ENCODE results near the gene STMP1. TPM values are rescaled to one million over a fixed set of nuclear protein-coding genes. Genes with fewer than 3 reads are reported as not detected.

The STMP1 gene
- total RNA-seq, 1 experiment from 2014 or later = 33.6 TPM

DNA sequence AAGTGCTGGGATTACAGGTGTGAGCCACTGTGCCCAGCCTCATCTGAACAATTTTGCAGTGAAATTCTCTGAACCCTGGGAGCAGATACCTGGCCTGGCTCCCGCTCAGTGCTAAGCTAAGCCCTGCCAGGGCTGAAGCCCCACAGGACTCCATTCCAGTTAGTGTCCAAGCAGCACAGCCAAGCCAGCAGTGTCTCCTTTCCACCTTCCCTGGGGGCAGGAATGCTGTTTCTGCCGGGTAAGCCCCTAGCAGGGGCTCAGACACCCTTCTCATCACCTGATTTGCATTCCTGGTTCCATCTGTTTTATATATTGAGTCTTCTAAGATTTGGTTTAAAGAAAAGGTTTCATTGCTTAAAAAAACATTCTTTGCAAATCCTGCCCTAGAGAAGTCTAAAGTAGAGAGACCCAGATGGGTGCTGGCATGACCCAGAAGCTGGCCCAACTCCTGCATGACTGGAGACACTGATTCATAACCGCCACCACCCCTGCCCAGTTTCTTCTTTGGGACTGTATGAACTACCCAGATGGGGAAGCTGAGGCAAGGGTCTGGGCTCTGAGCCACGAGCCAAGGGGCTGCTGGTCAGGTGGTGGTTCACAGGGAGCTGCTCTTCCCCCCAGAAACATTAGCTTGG lies 51.6 kb downstream of the STMP1 start:
- H3K4me1 Mint-ChIP-seq (ENCODE audit: insufficient read depth, unreplicated experiment) = no peaks in the 10 kb centered on the region
- H3K27me3 Mint-ChIP-seq (ENCODE audit: insufficient read depth, unreplicated experiment) = no peaks in the 10 kb centered on the region
- ChIA-PET POLR2A (interaction anchor here (0.6 to 2.1 kb wide), 4 partner anchors 9 to 51 kb away, joined by 3 to 13 read pairs (median 4); partner anchors contain the start of genes SLC13A4 and STMP1), CTCF (interaction anchor here (0.6 to 3.7 kb wide), 7 partner anchors 12 to 94 kb away, joined by 3 to 18 read pairs (median 3); no protein-coding TSS in a partner anchor)
- intact Hi-C loops (cut with micrococcal nuclease) = loop anchor here (5.0 kb wide), 2 partner anchors 33 to 37 kb away; partner anchors contain the start of gene FAM180A
- no peaks in the 10 kb centered on the region for H3K36me3 Mint-ChIP-seq (ENCODE audit: insufficient read depth, unreplicated experiment)
- no peak overlapping the region for H3K27ac Mint-ChIP-seq (ENCODE audit: low read depth, unreplicated experiment)
- H3K4me3 Mint-ChIP-seq (ENCODE audit: unreplicated experiment) = no peak overlapping the region
- TF ChIP-seq, protein P1, sequence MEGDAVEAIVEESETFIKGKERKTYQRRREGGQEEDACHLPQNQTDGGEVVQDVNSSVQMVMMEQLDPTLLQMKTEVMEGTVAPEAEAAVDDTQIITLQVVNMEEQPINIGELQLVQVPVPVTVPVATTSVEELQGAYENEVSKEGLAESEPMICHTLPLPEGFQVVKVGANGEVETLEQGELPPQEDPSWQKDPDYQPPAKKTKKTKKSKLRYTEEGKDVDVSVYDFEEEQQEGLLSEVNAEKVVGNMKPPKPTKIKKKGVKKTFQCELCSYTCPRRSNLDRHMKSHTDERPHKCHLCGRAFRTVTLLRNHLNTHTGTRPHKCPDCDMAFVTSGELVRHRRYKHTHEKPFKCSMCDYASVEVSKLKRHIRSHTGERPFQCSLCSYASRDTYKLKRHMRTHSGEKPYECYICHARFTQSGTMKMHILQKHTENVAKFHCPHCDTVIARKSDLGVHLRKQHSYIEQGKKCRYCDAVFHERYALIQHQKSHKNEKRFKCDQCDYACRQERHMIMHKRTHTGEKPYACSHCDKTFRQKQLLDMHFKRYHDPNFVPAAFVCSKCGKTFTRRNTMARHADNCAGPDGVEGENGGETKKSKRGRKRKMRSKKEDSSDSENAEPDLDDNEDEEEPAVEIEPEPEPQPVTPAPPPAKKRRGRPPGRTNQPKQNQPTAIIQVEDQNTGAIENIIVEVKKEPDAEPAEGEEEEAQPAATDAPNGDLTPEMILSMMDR (IDR thresholded peaks at IDR 0.05; ENCODE audit: unreplicated experiment) = no peak
- no peaks in the 10 kb centered on the region for H3K9me3 Mint-ChIP-seq (ENCODE audit: unreplicated experiment)
- peak; percentile 47 for DNase-seq (ENCODE audit: unreplicated experiment)
- BruUV-seq (replicated peaks) = no TSS peak

DNA sequence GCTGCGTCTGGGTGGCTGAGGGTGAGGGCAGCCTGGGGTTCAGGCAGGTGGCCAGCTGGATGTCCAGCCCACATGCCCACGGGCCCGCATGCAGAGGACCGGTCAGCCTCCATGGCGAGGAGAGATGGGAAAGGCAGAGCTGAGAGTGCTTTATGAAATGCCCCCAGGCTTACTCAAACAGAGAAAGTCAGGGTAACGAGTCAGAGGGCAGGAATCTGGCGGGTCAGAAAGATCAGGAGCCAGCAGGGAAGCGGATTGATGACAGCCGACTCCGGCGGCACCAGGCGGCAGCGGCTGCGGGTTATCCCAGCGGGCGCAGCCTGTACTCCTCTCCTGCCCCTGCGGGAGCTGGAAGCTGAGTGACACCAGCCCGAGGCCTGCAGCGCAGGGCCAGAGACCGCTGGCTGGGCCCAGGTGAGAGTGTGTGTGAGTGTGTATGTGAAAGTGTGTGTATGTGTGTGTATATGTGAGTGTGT lies 52.3 kb downstream of the STMP1 start:
- Mint-ChIP-seq H3K4me3 (ENCODE audit: unreplicated experiment) (no peak overlapping the region), H3K4me1 (ENCODE audit: insufficient read depth, unreplicated experiment) (no peaks in the 10 kb centered on the region), H3K27me3 (ENCODE audit: insufficient read depth, unreplicated experiment) (no peaks in the 10 kb centered on the region), H3K27ac (ENCODE audit: low read depth, unreplicated experiment) (no peak overlapping the region), H3K36me3 (ENCODE audit: insufficient read depth, unreplicated experiment) (no peaks in the 10 kb centered on the region), H3K9me3 (ENCODE audit: unreplicated experiment) (no peaks in the 10 kb centered on the region)
- peak; percentile 84 for DNase-seq (ENCODE audit: unreplicated experiment)
- BruUV-seq (replicated peaks) = no TSS peak
- ChIA-PET CTCF (interaction anchor here (0.6 to 3.7 kb wide), 7 partner anchors 11 to 93 kb away, joined by 3 to 18 read pairs (median 3); no protein-coding TSS in a partner anchor), POLR2A (interaction anchor here (0.6 to 2.1 kb wide), 4 partner anchors 9 to 52 kb away, joined by 3 to 13 read pairs (median 4); partner anchors contain the start of genes SLC13A4 and STMP1)
- intact Hi-C loops (cut with micrococcal nuclease) = loop anchor here (5.0 kb wide), 2 partner anchors 33 to 37 kb away; partner anchors contain the start of gene FAM180A
- TF ChIP-seq, protein P1 (IDR thresholded peaks at IDR 0.05; ENCODE audit: unreplicated experiment) = no peak

DNA sequence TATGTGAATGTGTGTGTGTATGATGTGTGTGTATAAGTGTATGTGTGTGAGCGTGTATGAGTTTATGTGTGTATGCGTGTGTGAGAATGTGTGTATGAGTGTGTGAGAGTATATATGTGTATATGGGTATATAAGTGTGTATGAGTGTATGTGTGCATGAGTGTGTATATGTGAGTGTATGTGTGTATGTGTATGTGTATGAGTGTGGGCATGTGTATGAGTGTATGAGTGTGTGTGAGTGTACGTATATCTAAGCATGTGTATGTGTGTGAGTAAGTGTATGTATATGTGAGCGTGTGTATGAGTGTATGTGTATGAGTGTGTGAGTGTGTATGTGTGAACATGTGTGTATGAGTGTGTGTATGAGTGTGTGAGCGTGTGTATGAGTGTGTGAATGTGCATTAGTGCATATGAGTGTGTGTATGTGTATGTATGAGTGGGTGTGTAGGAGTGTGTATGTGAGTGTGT lies 52.8 kb downstream of the STMP1 start:
- H3K27me3 Mint-ChIP-seq (ENCODE audit: insufficient read depth, unreplicated experiment) = no peaks in the 10 kb centered on the region
- POLR2A ChIA-PET = interaction anchor here (1.2 to 2.1 kb wide), 4 partner anchors 10 to 52 kb away, joined by 3 to 13 read pairs (median 4); partner anchors contain the start of gene STMP1

More for the DNA sequence above, 52.8 kb downstream of the STMP1 start:
- Mint-ChIP-seq H3K27ac (ENCODE audit: low read depth, unreplicated experiment) (no peak overlapping the region), H3K4me1 (ENCODE audit: insufficient read depth, unreplicated experiment) (no peaks in the 10 kb centered on the region), H3K36me3 (ENCODE audit: insufficient read depth, unreplicated experiment) (no peaks in the 10 kb centered on the region), H3K9me3 (ENCODE audit: unreplicated experiment) (no peaks in the 10 kb centered on the region), H3K4me3 (ENCODE audit: unreplicated experiment) (no peak overlapping the region)
- intact Hi-C loops (cut with micrococcal nuclease) = no loop called here
- CTCF ChIA-PET = interaction anchor here (1.1 to 3.7 kb wide), 2 partner anchors 41 to 44 kb away, joined by 3 to 18 read pairs; no protein-coding TSS in a partner anchor
- no peak for DNase-seq (ENCODE audit: unreplicated experiment)
- BruUV-seq (replicated peaks) = no TSS peak
- TF ChIP-seq, protein P1 (IDR thresholded peaks at IDR 0.05; ENCODE audit: unreplicated experiment) = no peak

Measured in MCF 10A (cell line).